DMS53 (cell line): ENCODE results near the gene PMPCB.
"Not testable (repeated sequence)": the region's sequence is repeated elsewhere in the genome, so short reads cannot be mapped to it uniquely, and the experiment has no call there.

Experiments used
- DNase-seq: peaks from one replicate; lab custom pipeline; 2025; lab: John Stamatoyannopoulos, UW

The PMPCB gene

GRCh38 chr7:103296901-103297836, at the start of gene PMPCB:
TSS of gene PMPCB (plus strand) at chr7:103297435. CDS start at chr7:103297460, 25 bp downstream.
- DNase-seq: peak; percentile 97

- not testable (repeated sequence) for DNase-seq
These were observed 43.3 kb upstream of the PMPCB start for GRCh38 chr7:103253699-103254506.

- DNase-seq: not testable (repeated sequence)
These were observed 33.2 kb upstream of the PMPCB start for GRCh38 chr7:103264054-103264453.

GRCh38 chr7:103266229-103266628, 31.0 kb upstream of the PMPCB start:
- not testable (repeated sequence) for DNase-seq

- DNase-seq: not testable (repeated sequence)
These were observed 23.9 kb upstream of the PMPCB start for GRCh38 chr7:103273374-103273773.

- DNase-seq: not testable (repeated sequence)
These were observed 22.4 kb upstream of the PMPCB start for GRCh38 chr7:103274867-103275266.

GRCh38 chr7:103278195-103278594, 19.0 kb upstream of the PMPCB start:
- DNase-seq: not testable (repeated sequence)

GRCh38 chr7:103279636-103279962, 17.6 kb upstream of the PMPCB start:
- DNase-seq: peak; percentile 73

GRCh38 chr7:103279963-103280802, 17.1 kb upstream of the PMPCB start:
- peak; percentile 91 for DNase-seq

GRCh38 chr7:103280803-103281155, 16.5 kb upstream of the PMPCB start:
- peak; percentile 69 for DNase-seq

- not testable (repeated sequence) for DNase-seq
These were observed 14.3 kb upstream of the PMPCB start for GRCh38 chr7:103282802-103283427.

GRCh38 chr7:103292122-103292521, 5.1 kb upstream of the PMPCB start:
- DNase-seq: no peak

- no peak for DNase-seq
These were observed 3.7 kb upstream of the PMPCB start for GRCh38 chr7:103293526-103293925.

- DNase-seq: no peak
These were observed 573 bp downstream of the PMPCB start for GRCh38 chr7:103297837-103298179.

GRCh38 chr7:103299660-103300059, 2.4 kb downstream of the PMPCB start:
- no peak for DNase-seq

GRCh38 chr7:103301441-103301840, 4.2 kb downstream of the PMPCB start:
- DNase-seq: no peak

- peak; percentile 19 for DNase-seq
These were observed 10.4 kb downstream of the PMPCB start for GRCh38 chr7:103307503-103308231.

- DNase-seq: no peak
These were observed 17.6 kb downstream of the PMPCB start for GRCh38 chr7:103314852-103315251.

GRCh38 chr7:103316380-103316941, 19.2 kb downstream of the PMPCB start:
- DNase-seq: no peak

- no peak for DNase-seq
These were observed 19.8 kb downstream of the PMPCB start for GRCh38 chr7:103317009-103317408.

GRCh38 chr7:103325744-103326143, 28.5 kb downstream of the PMPCB start:
- DNase-seq: no peak
